Measurements from ENCODE around the gene IGFBP2.

IGFBP2 gene

GRCh38 chr2:216659276-216659675 is 26.1 kb downstream of the IGFBP2 start:
- Histone ChIP-seq H3K4me1 (ENCODE audit: insufficient read depth, low read length) (no peaks in the 10 kb centered on the region), H3K27ac (ENCODE audit: low read depth, low read length) (no peak overlapping the region), H3K9me3 (ENCODE audit: low read length) (no peaks in the 10 kb centered on the region), H3K4me3 (ENCODE audit: low read depth in 1 of 2, low read length in 2 of 2) (no peak overlapping the region), H3K9ac (ENCODE audit: low read length) (no peak overlapping the region), H3K36me3 (ENCODE audit: insufficient read depth, low read length) (no peaks in the 10 kb centered on the region), H3K27me3 (ENCODE audit: control insufficient read depth in 1 of 2, insufficient read depth in 2 of 2, low read length in 2 of 2) (no peaks in the 10 kb centered on the region)

DNA sequence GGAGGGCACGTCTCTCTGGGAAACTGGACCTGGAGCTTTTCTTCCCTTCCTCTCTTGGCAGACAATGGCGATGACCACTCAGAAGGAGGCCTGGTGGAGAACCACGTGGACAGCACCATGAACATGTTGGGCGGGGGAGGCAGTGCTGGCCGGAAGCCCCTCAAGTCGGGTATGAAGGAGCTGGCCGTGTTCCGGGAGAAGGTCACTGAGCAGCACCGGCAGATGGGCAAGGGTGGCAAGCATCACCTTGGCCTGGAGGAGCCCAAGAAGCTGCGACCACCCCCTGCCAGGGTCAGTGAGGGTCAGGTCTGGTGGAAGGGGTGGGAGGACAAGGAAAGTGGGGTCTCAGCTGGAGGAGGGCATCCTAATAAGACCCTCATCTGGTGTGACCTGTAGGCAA is 27.3 kb downstream of the IGFBP2 start:
- Histone ChIP-seq H3K9ac (ENCODE audit: low read length) (no peak overlapping the region), H3K9me3 (ENCODE audit: low read length) (no peaks in the 10 kb centered on the region), H3K36me3 (ENCODE audit: insufficient read depth, low read length) (no peaks in the 10 kb centered on the region), H3K27me3 (ENCODE audit: control insufficient read depth in 1 of 2, insufficient read depth in 2 of 2, low read length in 2 of 2) (no peaks in the 10 kb centered on the region), H3K4me1 (ENCODE audit: insufficient read depth, low read length) (peaks cover 8% of the 10 kb centered on the region), H3K27ac (ENCODE audit: low read depth, low read length) (no peak overlapping the region), H3K4me3 (ENCODE audit: low read depth in 1 of 2, low read length in 2 of 2) (no peak overlapping the region)

GRCh38 chr2:216661051-216661450 is 27.8 kb downstream of the IGFBP2 start:
- H3K9ac ChIP-seq (ENCODE audit: low read length): no peak overlapping the region
- peaks cover 14% of the 10 kb centered on the region for H3K4me1 ChIP-seq (ENCODE audit: insufficient read depth, low read length)
- H3K9me3 ChIP-seq (ENCODE audit: low read length): no peaks in the 10 kb centered on the region
- H3K36me3 ChIP-seq (ENCODE audit: insufficient read depth, low read length): no peaks in the 10 kb centered on the region
- no peaks in the 10 kb centered on the region for H3K27me3 ChIP-seq (ENCODE audit: control insufficient read depth in 1 of 2, insufficient read depth in 2 of 2, low read length in 2 of 2)
- H3K4me3 ChIP-seq (ENCODE audit: low read depth in 1 of 2, low read length in 2 of 2): no peak overlapping the region
- no peak overlapping the region for H3K27ac ChIP-seq (ENCODE audit: low read depth, low read length)

GRCh38 chr2:216661639-216662375 is 28.6 kb downstream of the IGFBP2 start:
- Histone ChIP-seq H3K36me3 (ENCODE audit: insufficient read depth, low read length) (no peaks in the 10 kb centered on the region), H3K27me3 (ENCODE audit: control insufficient read depth in 1 of 2, insufficient read depth in 2 of 2, low read length in 2 of 2) (no peaks in the 10 kb centered on the region), H3K4me1 (ENCODE audit: insufficient read depth, low read length) (peaks cover 16% of the 10 kb centered on the region), H3K27ac (ENCODE audit: low read depth, low read length) (no peak overlapping the region), H3K9me3 (ENCODE audit: low read length) (no peaks in the 10 kb centered on the region), H3K9ac (ENCODE audit: low read length) (no peak overlapping the region), H3K4me3 (ENCODE audit: low read depth in 1 of 2, low read length in 2 of 2) (no peak overlapping the region)

DNA sequence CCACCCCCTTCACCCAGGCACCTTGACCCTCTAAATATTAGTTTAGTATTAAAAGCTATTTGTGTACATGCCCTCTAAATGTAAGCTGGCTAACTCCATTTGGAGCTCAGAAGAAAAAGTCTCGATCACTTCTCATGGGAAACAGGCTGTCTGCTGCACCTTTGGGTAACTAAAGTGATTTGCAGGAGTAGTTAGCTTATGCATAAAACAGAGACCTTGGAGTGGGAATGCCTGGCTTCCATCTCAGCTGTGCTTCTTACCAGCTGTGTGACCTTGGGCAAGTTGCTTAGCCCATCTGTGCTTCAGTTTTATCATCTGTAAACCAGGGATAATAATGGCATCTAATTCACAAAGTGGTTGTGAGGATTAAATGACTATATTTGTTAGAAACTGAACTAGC is 29.9 kb downstream of the IGFBP2 start:
- Histone ChIP-seq H3K4me3 (ENCODE audit: low read depth in 1 of 2, low read length in 2 of 2) (no peak overlapping the region), H3K9ac (ENCODE audit: low read length) (no peak overlapping the region), H3K36me3 (ENCODE audit: insufficient read depth, low read length) (no peaks in the 10 kb centered on the region), H3K4me1 (ENCODE audit: insufficient read depth, low read length) (peaks cover 16% of the 10 kb centered on the region), H3K9me3 (ENCODE audit: low read length) (no peaks in the 10 kb centered on the region), H3K27me3 (ENCODE audit: control insufficient read depth in 1 of 2, insufficient read depth in 2 of 2, low read length in 2 of 2) (no peaks in the 10 kb centered on the region), H3K27ac (ENCODE audit: low read depth, low read length) (no peak overlapping the region)

- no peaks in the 10 kb centered on the region for H3K36me3 ChIP-seq (ENCODE audit: insufficient read depth, low read length)
- no peak overlapping the region for H3K27ac ChIP-seq (ENCODE audit: low read depth, low read length)
- H3K9ac ChIP-seq (ENCODE audit: low read length): no peak overlapping the region
- H3K4me3 ChIP-seq (ENCODE audit: low read depth in 1 of 2, low read length in 2 of 2): no peak overlapping the region
- no peaks in the 10 kb centered on the region for H3K9me3 ChIP-seq (ENCODE audit: low read length)
- H3K4me1 ChIP-seq (ENCODE audit: insufficient read depth, low read length): peaks cover 16% of the 10 kb centered on the region
- H3K27me3 ChIP-seq (ENCODE audit: control insufficient read depth in 1 of 2, insufficient read depth in 2 of 2, low read length in 2 of 2): no peaks in the 10 kb centered on the region
These were observed 30.6 kb downstream of the IGFBP2 start for GRCh38 chr2:216663846-216664245.

DNA sequence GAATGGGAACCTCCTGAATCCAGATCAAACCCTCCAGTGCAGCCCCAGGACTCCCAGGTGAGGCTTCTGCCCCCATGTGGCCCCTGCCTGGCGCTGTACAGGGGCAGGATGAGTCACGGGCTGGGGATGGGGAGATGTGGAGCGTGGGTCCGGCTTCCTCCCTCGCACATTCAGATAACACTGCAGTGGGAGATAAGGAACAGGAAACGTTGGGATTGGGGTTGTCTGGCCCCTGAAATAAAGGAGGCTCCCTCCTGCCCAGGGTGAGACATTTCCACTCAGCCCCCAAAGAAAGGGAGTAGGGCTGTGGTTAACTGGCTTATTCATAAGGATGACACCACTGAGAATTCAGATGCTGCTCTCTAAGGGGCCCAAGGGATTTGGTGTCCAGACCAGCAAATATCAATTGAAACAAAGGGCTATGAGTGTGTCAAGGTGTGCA is 31.4 kb downstream of the IGFBP2 start:
- H3K27me3 ChIP-seq (ENCODE audit: control insufficient read depth in 1 of 2, insufficient read depth in 2 of 2, low read length in 2 of 2): no peaks in the 10 kb centered on the region

GRCh38 chr2:216665242-216665641 is 32.0 kb downstream of the IGFBP2 start:
- Histone ChIP-seq H3K4me3 (ENCODE audit: low read depth in 1 of 2, low read length in 2 of 2) (no peak overlapping the region), H3K4me1 (ENCODE audit: insufficient read depth, low read length) (peaks cover 16% of the 10 kb centered on the region), H3K27me3 (ENCODE audit: control insufficient read depth in 1 of 2, insufficient read depth in 2 of 2, low read length in 2 of 2) (no peaks in the 10 kb centered on the region), H3K27ac (ENCODE audit: low read depth, low read length) (peak overlapping the region; percentile 10), H3K9ac (ENCODE audit: low read length) (no peak overlapping the region), H3K9me3 (ENCODE audit: low read length) (no peaks in the 10 kb centered on the region), H3K36me3 (ENCODE audit: insufficient read depth, low read length) (no peaks in the 10 kb centered on the region)

More for the DNA sequence above, 31.4 kb downstream of the IGFBP2 start:
- no peak overlapping the region for H3K27ac ChIP-seq (ENCODE audit: low read depth, low read length)
- no peak overlapping the region for H3K4me3 ChIP-seq (ENCODE audit: low read depth in 1 of 2, low read length in 2 of 2)
- no peaks in the 10 kb centered on the region for H3K9me3 ChIP-seq (ENCODE audit: low read length)
- H3K9ac ChIP-seq (ENCODE audit: low read length): no peak overlapping the region
- H3K4me1 ChIP-seq (ENCODE audit: insufficient read depth, low read length): peaks cover 16% of the 10 kb centered on the region
- H3K36me3 ChIP-seq (ENCODE audit: insufficient read depth, low read length): no peaks in the 10 kb centered on the region

GRCh38 chr2:216665717-216666116 is 32.5 kb downstream of the IGFBP2 start:
- no peaks in the 10 kb centered on the region for H3K9me3 ChIP-seq (ENCODE audit: low read length)
- H3K4me3 ChIP-seq (ENCODE audit: low read depth in 1 of 2, low read length in 2 of 2): no peak overlapping the region
- H3K4me1 ChIP-seq (ENCODE audit: insufficient read depth, low read length): peaks cover 16% of the 10 kb centered on the region
- H3K27ac ChIP-seq (ENCODE audit: low read depth, low read length): no peak overlapping the region
- H3K9ac ChIP-seq (ENCODE audit: low read length): no peak overlapping the region
- no peaks in the 10 kb centered on the region for H3K27me3 ChIP-seq (ENCODE audit: control insufficient read depth in 1 of 2, insufficient read depth in 2 of 2, low read length in 2 of 2)
- H3K36me3 ChIP-seq (ENCODE audit: insufficient read depth, low read length): no peaks in the 10 kb centered on the region

GRCh38 chr2:216666461-216667233 is 33.4 kb downstream of the IGFBP2 start:
- no peak overlapping the region for H3K9ac ChIP-seq (ENCODE audit: low read length)
- no peak overlapping the region for H3K4me3 ChIP-seq (ENCODE audit: low read depth in 1 of 2, low read length in 2 of 2)
- H3K36me3 ChIP-seq (ENCODE audit: insufficient read depth, low read length): no peaks in the 10 kb centered on the region
- no peak overlapping the region for H3K27ac ChIP-seq (ENCODE audit: low read depth, low read length)
- peaks cover 17% of the 10 kb centered on the region for H3K4me1 ChIP-seq (ENCODE audit: insufficient read depth, low read length)
- H3K9me3 ChIP-seq (ENCODE audit: low read length): no peaks in the 10 kb centered on the region
- no peaks in the 10 kb centered on the region for H3K27me3 ChIP-seq (ENCODE audit: control insufficient read depth in 1 of 2, insufficient read depth in 2 of 2, low read length in 2 of 2)

GRCh38 chr2:216670266-216671080 is 37.3 kb downstream of the IGFBP2 start:
- H3K9ac ChIP-seq (ENCODE audit: low read length): no peak overlapping the region
- no peak overlapping the region for H3K4me3 ChIP-seq (ENCODE audit: low read depth in 1 of 2, low read length in 2 of 2)
- peaks cover 11% of the 10 kb centered on the region for H3K4me1 ChIP-seq (ENCODE audit: insufficient read depth, low read length)
- no peaks in the 10 kb centered on the region for H3K9me3 ChIP-seq (ENCODE audit: low read length)
- H3K36me3 ChIP-seq (ENCODE audit: insufficient read depth, low read length): peaks cover 23% of the 10 kb centered on the region
- no peaks in the 10 kb centered on the region for H3K27me3 ChIP-seq (ENCODE audit: control insufficient read depth in 1 of 2, insufficient read depth in 2 of 2, low read length in 2 of 2)
- H3K27ac ChIP-seq (ENCODE audit: low read depth, low read length): no peak overlapping the region

Data from muscle layer of colon (tissue), 2 donors.